ENCODE measurements around the gene SMPD1. TPM values are rescaled to one million over a fixed set of nuclear protein-coding genes. Genes with fewer than 3 reads are reported as not detected.

The SMPD1 gene
- total and polyA plus RNA-seq, 2 donors (not counting 1 experiment from before 2014, with no cell fraction given): 52.2 to 74.9 TPM

DNA sequence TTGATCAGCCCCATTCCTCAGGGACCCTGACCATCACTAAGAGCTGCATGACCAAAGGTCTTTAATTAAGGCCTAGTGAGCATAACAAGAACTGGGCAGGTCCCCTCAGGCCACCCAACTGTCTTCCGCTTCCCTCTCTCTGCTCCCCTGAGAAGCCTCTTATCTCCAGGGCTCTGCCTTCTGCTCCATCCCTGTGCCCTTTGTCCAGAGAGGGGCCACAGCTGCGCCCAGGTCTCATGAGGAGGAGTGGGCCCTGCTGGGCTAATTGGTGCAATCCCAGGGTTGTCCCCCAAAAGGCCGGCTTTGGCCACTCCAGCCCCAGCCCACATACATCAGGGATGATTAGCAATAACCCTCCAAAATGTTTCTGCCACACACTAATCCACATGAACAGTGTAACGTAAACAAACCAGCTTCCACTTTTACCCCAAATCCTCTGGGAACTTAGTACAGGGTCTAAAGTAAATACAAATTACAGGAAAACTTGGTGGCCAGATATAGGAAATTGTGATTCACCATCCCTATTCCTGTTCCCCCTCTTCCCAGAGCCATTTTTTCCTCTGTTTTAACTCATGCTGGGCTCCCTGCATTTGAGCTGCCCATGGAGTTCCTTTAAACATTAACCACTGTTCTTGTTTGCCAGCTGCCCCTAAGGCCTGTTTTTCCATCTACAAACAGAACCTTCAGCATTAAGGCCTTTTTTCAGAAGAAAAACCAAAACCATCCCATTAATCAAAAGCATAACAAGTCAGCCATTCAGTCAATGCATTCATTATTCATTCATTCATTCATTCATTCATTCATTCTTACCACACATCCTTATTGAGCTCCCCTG lies 35.4 kb upstream of the SMPD1 start:
- Histone ChIP-seq H3K36me3 (ENCODE audit: control insufficient read depth, insufficient read depth, low read length) (no peaks in the 10 kb centered on the region), H3K9me3 (ENCODE audit: control insufficient read depth, insufficient read depth, low read depth, low read length) (no peaks in the 10 kb centered on the region), H3K9ac (ENCODE audit: insufficient read depth, low read length) (no peak overlapping the region), H3K4me3 (replicated peaks in 1 of 4; ENCODE audit: control extremely low read depth in 1 of 4, insufficient read depth in 1 of 4, low read depth in 3 of 4, low read length in 4 of 4) (no peak overlapping the region), H2AFZ (ENCODE audit: low read length) (no peak overlapping the region), H3K27ac (ENCODE audit: insufficient read depth, low read length) (no peak overlapping the region), H3K4me1 (ENCODE audit: control insufficient read depth, extremely low read depth, insufficient read depth, low read length) (peaks cover 14% of the 10 kb centered on the region), H3K79me2 (ENCODE audit: control insufficient read depth, insufficient read depth, low read length) (no peaks in the 10 kb centered on the region), H3K27me3 (ENCODE audit: control insufficient read depth, insufficient read depth, low read length) (no peaks in the 10 kb centered on the region), H4K20me1 (ENCODE audit: control insufficient read depth, extremely low read depth, insufficient read depth, low read length) (no peaks in the 10 kb centered on the region), H3K4me2 (ENCODE audit: extremely low read depth, insufficient read depth, low read length) (no peak overlapping the region)
- no peak for TF ChIP-seq EZH2 (IDR thresholded peaks at IDR 0.05; ENCODE audit: low read length, missing control alignments)
- TF ChIP-seq, protein P1, sequence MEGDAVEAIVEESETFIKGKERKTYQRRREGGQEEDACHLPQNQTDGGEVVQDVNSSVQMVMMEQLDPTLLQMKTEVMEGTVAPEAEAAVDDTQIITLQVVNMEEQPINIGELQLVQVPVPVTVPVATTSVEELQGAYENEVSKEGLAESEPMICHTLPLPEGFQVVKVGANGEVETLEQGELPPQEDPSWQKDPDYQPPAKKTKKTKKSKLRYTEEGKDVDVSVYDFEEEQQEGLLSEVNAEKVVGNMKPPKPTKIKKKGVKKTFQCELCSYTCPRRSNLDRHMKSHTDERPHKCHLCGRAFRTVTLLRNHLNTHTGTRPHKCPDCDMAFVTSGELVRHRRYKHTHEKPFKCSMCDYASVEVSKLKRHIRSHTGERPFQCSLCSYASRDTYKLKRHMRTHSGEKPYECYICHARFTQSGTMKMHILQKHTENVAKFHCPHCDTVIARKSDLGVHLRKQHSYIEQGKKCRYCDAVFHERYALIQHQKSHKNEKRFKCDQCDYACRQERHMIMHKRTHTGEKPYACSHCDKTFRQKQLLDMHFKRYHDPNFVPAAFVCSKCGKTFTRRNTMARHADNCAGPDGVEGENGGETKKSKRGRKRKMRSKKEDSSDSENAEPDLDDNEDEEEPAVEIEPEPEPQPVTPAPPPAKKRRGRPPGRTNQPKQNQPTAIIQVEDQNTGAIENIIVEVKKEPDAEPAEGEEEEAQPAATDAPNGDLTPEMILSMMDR (conservative IDR thresholded peaks at IDR 0.05 in 1 of 2, IDR thresholded peaks at IDR 0.05 in 1 of 2; ENCODE audit: low read depth in 1 of 2, low read length in 2 of 2): no peak
- DNase-seq (ENCODE audit: low read depth in 2 of 2): no peak

DNA sequence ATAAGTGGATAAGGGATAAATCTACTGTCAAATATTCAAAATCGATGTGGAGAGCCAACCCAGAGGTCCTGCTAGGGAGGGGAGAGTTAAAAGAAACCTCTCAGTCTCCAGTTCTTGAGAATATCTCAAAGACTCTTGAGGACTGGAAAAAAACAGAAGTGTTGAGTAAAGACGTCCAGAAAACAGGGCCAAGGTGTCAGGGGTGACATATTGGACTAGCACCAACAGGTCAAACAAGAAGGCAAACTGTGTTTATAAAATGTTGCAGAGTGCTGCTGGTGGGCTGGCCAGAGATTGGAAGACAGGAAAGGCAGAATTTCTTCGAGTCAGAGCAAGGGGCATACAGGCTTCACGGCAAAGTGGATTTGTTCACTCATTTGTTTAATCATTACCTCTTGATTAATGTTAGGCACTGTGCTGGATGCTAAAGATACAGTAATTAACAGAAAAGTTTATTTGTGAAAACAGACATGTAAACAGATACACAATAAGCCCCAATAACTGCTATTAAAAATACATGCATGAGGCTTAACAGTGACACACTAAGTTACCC lies 33.7 kb upstream of the SMPD1 start:
- TF ChIP-seq EZH2 (IDR thresholded peaks at IDR 0.05; ENCODE audit: low read length, missing control alignments): no peak
- TF ChIP-seq, protein P1 (conservative IDR thresholded peaks at IDR 0.05 in 1 of 2, IDR thresholded peaks at IDR 0.05 in 1 of 2; ENCODE audit: low read depth in 1 of 2, low read length in 2 of 2): no peak
- no peaks in the 10 kb centered on the region for H3K36me3 ChIP-seq (ENCODE audit: control insufficient read depth, insufficient read depth, low read length)
- H3K79me2 ChIP-seq (ENCODE audit: control insufficient read depth, insufficient read depth, low read length): no peaks in the 10 kb centered on the region
- no peaks in the 10 kb centered on the region for H3K27me3 ChIP-seq (ENCODE audit: control insufficient read depth, insufficient read depth, low read length)
- no peak overlapping the region for H3K4me3 ChIP-seq (replicated peaks in 1 of 4; ENCODE audit: control extremely low read depth in 1 of 4, insufficient read depth in 1 of 4, low read depth in 3 of 4, low read length in 4 of 4)
- DNase-seq (ENCODE audit: low read depth in 2 of 2): peak in 1 of 2 donors; percentile 54
- H3K27ac ChIP-seq (ENCODE audit: insufficient read depth, low read length): peak overlapping the region; percentile 43
- peak overlapping the region; percentile 84 for H2AFZ ChIP-seq (ENCODE audit: low read length)
- peak overlapping the region; percentile 70 for H3K4me2 ChIP-seq (ENCODE audit: extremely low read depth, insufficient read depth, low read length)
- no peaks in the 10 kb centered on the region for H3K9me3 ChIP-seq (ENCODE audit: control insufficient read depth, insufficient read depth, low read depth, low read length)
- no peaks in the 10 kb centered on the region for H4K20me1 ChIP-seq (ENCODE audit: control insufficient read depth, extremely low read depth, insufficient read depth, low read length)
- H3K9ac ChIP-seq (ENCODE audit: insufficient read depth, low read length): no peak overlapping the region
- peaks cover 14% of the 10 kb centered on the region for H3K4me1 ChIP-seq (ENCODE audit: control insufficient read depth, extremely low read depth, insufficient read depth, low read length)

DNA sequence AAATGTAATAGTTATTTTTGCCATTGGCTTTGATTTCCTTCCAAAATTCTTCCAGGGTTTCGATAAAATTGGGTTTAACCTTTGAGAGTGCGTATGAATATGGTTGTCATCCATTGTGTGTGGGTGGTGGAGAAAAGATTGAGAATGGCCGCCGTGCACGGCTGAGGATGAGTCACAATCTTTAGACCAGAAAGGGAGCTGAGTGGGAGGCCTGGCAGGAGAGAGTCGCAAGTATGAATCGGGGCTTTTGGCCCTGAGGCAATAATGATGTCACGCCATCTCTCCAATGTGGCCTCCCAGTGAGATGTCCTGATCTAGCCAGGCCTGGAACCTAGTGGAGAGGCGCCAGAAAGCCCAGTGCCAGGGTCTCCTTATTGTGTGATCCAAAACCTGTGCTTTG lies 33.1 kb upstream of the SMPD1 start:
- Histone ChIP-seq H3K9ac (ENCODE audit: insufficient read depth, low read length) (no peak overlapping the region), H3K4me2 (ENCODE audit: extremely low read depth, insufficient read depth, low read length) (peak overlapping the region; percentile 70), H3K4me1 (ENCODE audit: control insufficient read depth, extremely low read depth, insufficient read depth, low read length) (peaks cover 14% of the 10 kb centered on the region), H3K27me3 (ENCODE audit: control insufficient read depth, insufficient read depth, low read length) (no peaks in the 10 kb centered on the region), H3K36me3 (ENCODE audit: control insufficient read depth, insufficient read depth, low read length) (no peaks in the 10 kb centered on the region), H4K20me1 (ENCODE audit: control insufficient read depth, extremely low read depth, insufficient read depth, low read length) (no peaks in the 10 kb centered on the region), H3K4me3 (replicated peaks in 1 of 4; ENCODE audit: control extremely low read depth in 1 of 4, insufficient read depth in 1 of 4, low read depth in 3 of 4, low read length in 4 of 4) (no peak overlapping the region), H2AFZ (ENCODE audit: low read length) (peak overlapping the region; percentile 84), H3K9me3 (ENCODE audit: control insufficient read depth, insufficient read depth, low read depth, low read length) (no peaks in the 10 kb centered on the region), H3K27ac (ENCODE audit: insufficient read depth, low read length) (peak overlapping the region; percentile 58), H3K79me2 (ENCODE audit: control insufficient read depth, insufficient read depth, low read length) (no peaks in the 10 kb centered on the region)
- DNase-seq (ENCODE audit: low read depth in 2 of 2): peak; percentile 71 to 95
- TF ChIP-seq, protein P1 (conservative IDR thresholded peaks at IDR 0.05 in 1 of 2, IDR thresholded peaks at IDR 0.05 in 1 of 2; ENCODE audit: low read depth in 1 of 2, low read length in 2 of 2): no peak
- no peak for TF ChIP-seq EZH2 (IDR thresholded peaks at IDR 0.05; ENCODE audit: low read length, missing control alignments)
